Fibroblast of pulmonary artery (primary cell): ENCODE results near the gene NDUFB4.
A peak's percentile ranks its signal among the peaks of the same experiment; 100 is the strongest.

Experiments
- DNase-seq: peaks from one replicate; pipeline ENCODE4 v3.0.0-alpha.2; 2010; ENCODE audit warnings: low read depth
- H3K4me3 ChIP-seq: replicated peaks from 2 replicates; pipeline ENCODE4 v1.5.1; 2011; ENCODE audit warnings: low read depth, mild to moderate bottlenecking, control low read depth, low read length, moderate library complexity
- TF ChIP-seq, protein P1 (sequence below): IDR thresholded peaks from 2 replicates; pipeline ENCODE4 v1.5.1; 2011; ENCODE audit warnings: mild to moderate bottlenecking, control low read depth, low read length, inconsistent platforms; ENCODE audit errors: missing control alignments

Gene NDUFB4

GRCh38 chr3:120566243-120566975 is 29.7 kb upstream of the NDUFB4 start:
- no peak overlapping the region for H3K4me3 ChIP-seq
- TF ChIP-seq, protein P1, sequence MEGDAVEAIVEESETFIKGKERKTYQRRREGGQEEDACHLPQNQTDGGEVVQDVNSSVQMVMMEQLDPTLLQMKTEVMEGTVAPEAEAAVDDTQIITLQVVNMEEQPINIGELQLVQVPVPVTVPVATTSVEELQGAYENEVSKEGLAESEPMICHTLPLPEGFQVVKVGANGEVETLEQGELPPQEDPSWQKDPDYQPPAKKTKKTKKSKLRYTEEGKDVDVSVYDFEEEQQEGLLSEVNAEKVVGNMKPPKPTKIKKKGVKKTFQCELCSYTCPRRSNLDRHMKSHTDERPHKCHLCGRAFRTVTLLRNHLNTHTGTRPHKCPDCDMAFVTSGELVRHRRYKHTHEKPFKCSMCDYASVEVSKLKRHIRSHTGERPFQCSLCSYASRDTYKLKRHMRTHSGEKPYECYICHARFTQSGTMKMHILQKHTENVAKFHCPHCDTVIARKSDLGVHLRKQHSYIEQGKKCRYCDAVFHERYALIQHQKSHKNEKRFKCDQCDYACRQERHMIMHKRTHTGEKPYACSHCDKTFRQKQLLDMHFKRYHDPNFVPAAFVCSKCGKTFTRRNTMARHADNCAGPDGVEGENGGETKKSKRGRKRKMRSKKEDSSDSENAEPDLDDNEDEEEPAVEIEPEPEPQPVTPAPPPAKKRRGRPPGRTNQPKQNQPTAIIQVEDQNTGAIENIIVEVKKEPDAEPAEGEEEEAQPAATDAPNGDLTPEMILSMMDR = no peak
- no peak for DNase-seq

GRCh38 chr3:120567370-120568201 is 28.6 kb upstream of the NDUFB4 start:
- TF ChIP-seq, protein P1 = peak; percentile 55
- H3K4me3 ChIP-seq = peak overlapping the region; percentile 1
- peak; percentile 66 for DNase-seq

DNA sequence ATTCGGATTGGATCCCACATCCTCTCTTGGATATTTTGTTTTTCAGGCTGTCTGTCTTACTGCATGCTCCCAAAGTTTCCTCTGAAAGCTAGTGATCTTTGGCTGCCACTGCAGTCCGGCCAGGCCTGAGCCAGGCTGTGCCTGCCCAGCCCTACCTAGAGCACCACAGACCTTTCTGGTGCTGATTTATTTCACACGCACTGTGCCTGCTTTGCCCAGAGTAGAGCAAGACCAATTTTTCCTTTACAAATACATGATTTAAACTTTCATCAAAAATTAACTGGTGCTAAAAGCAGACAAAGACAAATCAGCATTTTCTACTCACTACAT is 28.0 kb upstream of the NDUFB4 start:
- no peak for DNase-seq
- no peak overlapping the region for H3K4me3 ChIP-seq
- TF ChIP-seq, protein P1 = no peak

DNA sequence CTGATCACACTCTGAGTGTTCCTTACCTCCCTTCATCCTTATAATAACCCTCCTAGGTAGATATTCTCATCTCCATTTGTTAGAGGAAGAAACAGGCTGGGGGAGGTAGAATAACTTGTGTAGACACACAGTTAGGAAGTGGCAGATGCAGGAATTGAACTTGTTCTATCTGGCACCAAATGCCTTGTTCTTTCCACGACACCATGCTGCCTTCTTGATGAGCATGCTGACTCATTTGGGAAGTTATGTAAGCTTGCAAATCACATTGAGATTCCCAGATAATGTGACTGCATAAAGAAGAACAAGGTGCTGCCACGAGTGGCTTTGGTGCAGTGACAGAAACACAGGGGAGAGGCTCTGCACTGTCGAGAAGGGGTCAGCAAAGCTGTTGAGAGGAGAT is 27.5 kb upstream of the NDUFB4 start:
- TF ChIP-seq, protein P1 = no peak
- no peak overlapping the region for H3K4me3 ChIP-seq
- peak; percentile 34 for DNase-seq

- peak; percentile 21 for DNase-seq
- H3K4me3 ChIP-seq = no peak overlapping the region
- TF ChIP-seq, protein P1 = no peak
Observed at GRCh38 chr3:120569222-120570057, 26.7 kb upstream of the NDUFB4 start.

GRCh38 chr3:120572027-120572426 is 24.1 kb upstream of the NDUFB4 start:
- H3K4me3 ChIP-seq = no peak overlapping the region
- TF ChIP-seq, protein P1 = no peak
- no peak for DNase-seq
